B cell (primary cell): ENCODE data around the gene CRYGN. TPM values are rescaled to one million over a fixed set of nuclear protein-coding genes. Genes with fewer than 3 reads are reported as not detected.

Experiments used
- ATAC-seq: fragments of 200-7000 bp; cut with Tn5 transposase; one replicate; pipeline ENCODE4 v1.10.0; 2021; ENCODE audit warnings: low read depth, mild to moderate bottlenecking, moderate number of reproducible peaks, moderate library complexity
- CTCF ChIA-PET: fragments of 350-600 bp; sonication (Branson Sonifier 250); formaldehyde crosslinking; loops from one replicate; lab custom pipeline; 2021; ENCODE audit warnings: antibody characterized with exemption, inconsistent platforms; lab: Charles Lee
- POLR2A ChIA-PET: fragments of 350-600 bp; sonication (Branson Sonifier 250); formaldehyde crosslinking; loops from one replicate; lab custom pipeline; 2021; ENCODE audit warnings: antibody characterized with exemption; lab: Charles Lee
- DNase-seq: peaks from one replicate; pipeline ENCODE4 v3.0.0; 2013
- H2AFZ ChIP-seq: 2 replicates; pipeline ENCODE4 v1.6.1; 2012; ENCODE audit warnings: mild to moderate bottlenecking, low read depth, low read length; ENCODE audit not compliant: insufficient read depth, poor library complexity, severe bottlenecking
- H3K27ac ChIP-seq, 2 donors: 1 replicate in 1 of 2; 2 replicates in 1 of 2; pipeline ENCODE4 v1.5.1; 2012 to 2013; ENCODE audit warnings: low read length in 2 of 2, mild to moderate bottlenecking in 2 of 2, moderate library complexity in 1 of 2
- H3K27me3 ChIP-seq, 4 experiments: fragments of 200-600 bp in 1 of 4; sonication (generic) in 1 of 4; replicated peaks in 1 of 4; 1 replicate in 2 of 4; 2 replicates in 2 of 4; pipeline versions ENCODE4 v1.6.1 to v1.7.0; 2013 to 2016; ENCODE audit warnings: low read length in 3 of 4, mild to moderate bottlenecking in 2 of 4, mixed read lengths in 1 of 4, moderate library complexity in 1 of 4; ENCODE audit not compliant: insufficient read depth in 4 of 4, control insufficient read depth in 3 of 4; ENCODE audit errors: control extremely low read depth in 1 of 4
- H3K36me3 ChIP-seq, 2 experiments: replicated peaks in 1 of 2; 1 replicate in 1 of 2; 2 replicates in 1 of 2; pipeline versions ENCODE4 v1.6.1 to v1.7.1; 2013; ENCODE audit warnings: low read length in 1 of 2; ENCODE audit not compliant: insufficient read depth in 2 of 2, control insufficient read depth in 1 of 2; ENCODE audit errors: control extremely low read depth in 1 of 2, extremely low read depth in 1 of 2
- H3K4me1 ChIP-seq, 2 donors: fragments of 200-600 bp in 1 of 2; sonication (generic) in 1 of 2; 1 replicate in 1 of 2; 2 replicates in 1 of 2; pipeline versions ENCODE4 v1.5.1 to v1.6.1; 2013 to 2017; ENCODE audit warnings: low read length in 2 of 2; ENCODE audit not compliant: control insufficient read depth in 2 of 2, insufficient read depth in 2 of 2
- H3K4me2 ChIP-seq: replicated peaks from 2 replicates; pipeline ENCODE3; 2012; ENCODE audit warnings: mild to moderate bottlenecking, low read depth, low read length; ENCODE audit not compliant: poor library complexity, severe bottlenecking
- H3K4me3 ChIP-seq, 5 experiments: fragments of 200-600 bp in 1 of 5; sonication (generic) in 1 of 5; 1 replicate in 3 of 5; 2 replicates in 2 of 5; pipeline versions ENCODE4 v1.5.1 to v1.7.0; 2011 to 2016; ENCODE audit warnings: low read length in 4 of 5, mild to moderate bottlenecking in 4 of 5, low read depth in 2 of 5, control low read depth in 1 of 5, moderate library complexity in 1 of 5; ENCODE audit not compliant: insufficient read depth in 1 of 5; ENCODE audit errors: control extremely low read depth in 1 of 5, extremely low read depth in 1 of 5
- H3K79me2 ChIP-seq: fragments of 200-600 bp; sonication (generic); one replicate; pipeline ENCODE4 v1.6.0; 2016; ENCODE audit warnings: low read length; ENCODE audit not compliant: control insufficient read depth, insufficient read depth
- H3K9ac ChIP-seq: fragments of 200-600 bp; sonication (generic); 2 replicates; pipeline ENCODE4 v1.6.1; 2017; ENCODE audit warnings: mild to moderate bottlenecking, low read length, moderate library complexity
- H3K9me3 ChIP-seq, 3 donors: one replicate each; pipeline versions ENCODE4 v1.6.1 to v1.7.1; 2013; ENCODE audit warnings: low read length in 2 of 3; ENCODE audit not compliant: control insufficient read depth in 2 of 3, insufficient read depth in 1 of 3; ENCODE audit errors: control extremely low read depth in 1 of 3
- H4K20me1 ChIP-seq: 2 replicates; pipeline ENCODE4 v1.6.0; 2012; ENCODE audit warnings: mild to moderate bottlenecking, low read length; ENCODE audit not compliant: insufficient read depth, control insufficient read depth, poor library complexity, severe bottlenecking
- H3K27ac Mint-ChIP-seq: one replicate; pipeline ENCODE4 v1.8.0; 2021; ENCODE audit warnings: mixed read lengths
- H3K27me3 Mint-ChIP-seq: one replicate; pipeline ENCODE4 v1.8.0; 2021; ENCODE audit warnings: mixed read lengths
- H3K4me1 Mint-ChIP-seq: one replicate; pipeline ENCODE4 v1.8.0; 2021; ENCODE audit warnings: mixed read lengths
- H3K4me3 Mint-ChIP-seq: one replicate; pipeline ENCODE4 v1.8.0; 2021; ENCODE audit warnings: mixed read lengths
- H3K9me3 Mint-ChIP-seq: one replicate; pipeline ENCODE4 v1.8.0; 2022; ENCODE audit warnings: mixed read lengths; ENCODE audit not compliant: insufficient read depth
- EZH2 ChIP-seq: IDR thresholded peaks from 2 replicates; pipeline ENCODE4 v1.6.1; 2012; ENCODE audit warnings: borderline replicate concordance, low read depth, mild to moderate bottlenecking, moderate library complexity, low read length; ENCODE audit not compliant: insufficient read depth, poor library complexity, severe bottlenecking
- WGBS: methylation state at CpG from one replicate; pipeline ENCODE4 v1.1.5; 2013; ENCODE audit warnings: missing lambda C conversion rate; ENCODE audit not compliant: insufficient coverage; 5-methylcytosine and 5-hydroxymethylcytosine counted together
- intact Hi-C: fragments of 100-400 bp; cut with micrococcal nuclease; formaldehyde crosslinking; loops from one replicate; pipeline ENCODE4 v1.10.0; 2022
- polyA plus RNA-seq: library from polyadenylated mRNA; depleted of rRNA; stranded (reverse); fragments of >200 nt; gene quantifications from 2 replicates; pipeline ENCODE4 v1.2.3, GENCODE V29; 2012
- total RNA-seq, 2 donors: library from RNA; stranded (reverse); fragments of 120-200 nt in 1 of 2; gene quantifications; 1 replicate in 1 of 2; 2 replicates in 1 of 2; pipeline versions ENCODE4 v1.2.3 to v1.2.4, GENCODE V29; 2013 to 2022
- TF ChIP-seq, protein P1 (sequence below): fragments of 200-600 bp; IDR thresholded peaks from one replicate; pipeline ENCODE4 v1.8.0; 2022; ENCODE audit warnings: antibody characterized with exemption, mild to moderate bottlenecking

The CRYGN gene
- total and polyA plus RNA-seq, 2 donors (not counting 1 experiment from before 2014, with no cell fraction given) = not detected

- Histone ChIP-seq H3K4me1 (peaks cover 0 to 8% of the 10 kb centered on the region in 2 donors), H4K20me1 (no peaks in the 10 kb centered on the region), H3K4me3 (peak overlapping the region in 4 of 5 experiments; percentile 53 to 79 (median 60)), H2AFZ (peak overlapping the region; percentile 86), H3K27me3 (peaks cover 0 to 8% (median 2%) of the 10 kb centered on the region in 4 experiments), H3K79me2 (no peaks in the 10 kb centered on the region), H3K27ac (no peak overlapping the region), H3K9ac (peak overlapping the region; percentile 66), H3K9me3 (no peaks in the 10 kb centered on the region), H3K36me3 (no peaks in the 10 kb centered on the region), H3K4me2 (peak overlapping the region; percentile 95)
- POLR2A ChIA-PET = interaction anchor here (0.8 kb wide), 1 partner anchor 82 kb away, joined by 3 read pairs; no protein-coding TSS in a partner anchor
- H3K9me3 Mint-ChIP-seq = no peaks in the 10 kb centered on the region
- WGBS = 3% methylated on average over 55 of the region's 61 CpGs
- peak; percentile 83 for DNase-seq
- TF ChIP-seq, protein P1, sequence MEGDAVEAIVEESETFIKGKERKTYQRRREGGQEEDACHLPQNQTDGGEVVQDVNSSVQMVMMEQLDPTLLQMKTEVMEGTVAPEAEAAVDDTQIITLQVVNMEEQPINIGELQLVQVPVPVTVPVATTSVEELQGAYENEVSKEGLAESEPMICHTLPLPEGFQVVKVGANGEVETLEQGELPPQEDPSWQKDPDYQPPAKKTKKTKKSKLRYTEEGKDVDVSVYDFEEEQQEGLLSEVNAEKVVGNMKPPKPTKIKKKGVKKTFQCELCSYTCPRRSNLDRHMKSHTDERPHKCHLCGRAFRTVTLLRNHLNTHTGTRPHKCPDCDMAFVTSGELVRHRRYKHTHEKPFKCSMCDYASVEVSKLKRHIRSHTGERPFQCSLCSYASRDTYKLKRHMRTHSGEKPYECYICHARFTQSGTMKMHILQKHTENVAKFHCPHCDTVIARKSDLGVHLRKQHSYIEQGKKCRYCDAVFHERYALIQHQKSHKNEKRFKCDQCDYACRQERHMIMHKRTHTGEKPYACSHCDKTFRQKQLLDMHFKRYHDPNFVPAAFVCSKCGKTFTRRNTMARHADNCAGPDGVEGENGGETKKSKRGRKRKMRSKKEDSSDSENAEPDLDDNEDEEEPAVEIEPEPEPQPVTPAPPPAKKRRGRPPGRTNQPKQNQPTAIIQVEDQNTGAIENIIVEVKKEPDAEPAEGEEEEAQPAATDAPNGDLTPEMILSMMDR = peak; percentile 85
- no peak for TF ChIP-seq EZH2
- H3K27ac Mint-ChIP-seq = no peak overlapping the region
- CTCF ChIA-PET = interaction anchor here (0.6 to 12.6 kb wide), 34 partner anchors 9 to 311 kb away, joined by 3 to 230 read pairs (median 4); partner anchors contain the start of genes NUB1 and WDR86
- H3K4me1 Mint-ChIP-seq = peaks cover 1% of the 10 kb centered on the region
- peak; percentile 85 for ATAC-seq
- peak overlapping the region; percentile 87 for H3K4me3 Mint-ChIP-seq
- peaks cover 38% of the 10 kb centered on the region for H3K27me3 Mint-ChIP-seq
- intact Hi-C loops = loop anchor here (1.0 to 5.0 kb wide), 5 partner anchors 48 to 309 kb away; no protein-coding TSS in a partner anchor
These were observed 8.6 kb upstream of the CRYGN start for GRCh38 chr7:151448261-151449252.
